ENCODE results near the gene KCNK10. TPM values are rescaled to one million over a fixed set of nuclear protein-coding genes. Genes with fewer than 3 reads are reported as not detected.

KCNK10 gene
- total and polyA plus RNA-seq, 10 donors = 0.03 to 0.13 (median 0.08) TPM; not detected in 6

DNA sequence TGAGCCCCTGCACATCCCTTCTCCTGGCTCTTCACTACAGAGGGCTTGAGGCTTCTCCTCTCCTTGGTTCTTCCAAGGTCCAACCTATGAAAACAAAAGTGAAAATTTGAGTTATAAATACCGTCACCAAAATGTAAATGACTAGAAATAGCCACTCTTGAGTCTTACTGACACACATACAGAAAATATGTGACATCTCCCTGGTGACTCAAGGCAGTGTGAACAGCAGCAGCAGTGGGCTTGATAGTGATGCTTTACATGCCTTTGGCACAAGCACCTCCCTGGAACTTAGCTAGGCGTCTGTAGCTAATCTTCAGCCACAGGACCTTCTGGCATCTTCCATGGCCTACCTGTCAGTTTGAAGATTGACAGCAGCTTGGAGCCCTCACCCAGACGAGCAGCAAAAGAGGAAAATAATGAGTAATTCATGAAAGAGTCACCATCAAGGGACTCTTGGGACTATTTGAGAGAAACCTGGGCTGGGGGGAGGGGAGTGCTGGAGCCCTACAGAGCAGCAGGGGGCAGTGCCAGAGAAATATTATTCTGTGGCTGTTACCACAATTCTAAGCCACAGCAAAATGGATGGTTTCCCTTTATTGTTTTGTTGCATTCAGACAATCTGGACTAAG lies 158.0 kb downstream of the KCNK10 start:
- Histone ChIP-seq H3K27ac (no peak overlapping the region), H3K27me3 (replicated peaks in 1 of 7) (peaks cover 0 to 9% (median 0%) of the 10 kb centered on the region in 7 donors), H3K4me3 (no peak overlapping the region), H3K9me3 (peaks cover 0 to 10% (median 7%) of the 10 kb centered on the region in 8 donors), H3K4me1 (peaks cover 0 to 5% (median 0%) of the 10 kb centered on the region in 6 donors), H3K36me3 (no peaks in the 10 kb centered on the region)
- TF ChIP-seq, protein P1, sequence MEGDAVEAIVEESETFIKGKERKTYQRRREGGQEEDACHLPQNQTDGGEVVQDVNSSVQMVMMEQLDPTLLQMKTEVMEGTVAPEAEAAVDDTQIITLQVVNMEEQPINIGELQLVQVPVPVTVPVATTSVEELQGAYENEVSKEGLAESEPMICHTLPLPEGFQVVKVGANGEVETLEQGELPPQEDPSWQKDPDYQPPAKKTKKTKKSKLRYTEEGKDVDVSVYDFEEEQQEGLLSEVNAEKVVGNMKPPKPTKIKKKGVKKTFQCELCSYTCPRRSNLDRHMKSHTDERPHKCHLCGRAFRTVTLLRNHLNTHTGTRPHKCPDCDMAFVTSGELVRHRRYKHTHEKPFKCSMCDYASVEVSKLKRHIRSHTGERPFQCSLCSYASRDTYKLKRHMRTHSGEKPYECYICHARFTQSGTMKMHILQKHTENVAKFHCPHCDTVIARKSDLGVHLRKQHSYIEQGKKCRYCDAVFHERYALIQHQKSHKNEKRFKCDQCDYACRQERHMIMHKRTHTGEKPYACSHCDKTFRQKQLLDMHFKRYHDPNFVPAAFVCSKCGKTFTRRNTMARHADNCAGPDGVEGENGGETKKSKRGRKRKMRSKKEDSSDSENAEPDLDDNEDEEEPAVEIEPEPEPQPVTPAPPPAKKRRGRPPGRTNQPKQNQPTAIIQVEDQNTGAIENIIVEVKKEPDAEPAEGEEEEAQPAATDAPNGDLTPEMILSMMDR (IDR thresholded peaks at IDR 0.05 in 8 of 11, conservative IDR thresholded peaks at IDR 0.05 in 3 of 11) = no peak
- no peak for TF ChIP-seq POLR2A (IDR thresholded peaks at IDR 0.05)
- no peak for TF ChIP-seq POLR2AphosphoS5 (IDR thresholded peaks at IDR 0.05)
- intact Hi-C loops (cut with DNase I; ENCODE audit: low total_unique reads) = loop anchor here (5.0 to 10.0 kb wide), 2 partner anchors 140 to 218 kb away; no protein-coding TSS in a partner anchor
- no peak for DNase-seq
- WGBS, 5 donors = 42 to 78% (median 61%) methylated on average over 3 of the region's 3 CpGs

- 69 to 85% (median 70%) methylated on average over 4 of the region's 4 CpGs for WGBS, 5 donors
- intact Hi-C loops (cut with DNase I; ENCODE audit: low total_unique reads) = loop anchor here (10.0 kb wide), 1 partner anchor 139 kb away; no protein-coding TSS in a partner anchor
- H3K4me3 ChIP-seq = no peak overlapping the region
- no peak for TF ChIP-seq POLR2AphosphoS5 (IDR thresholded peaks at IDR 0.05)
- no peak for DNase-seq
- peaks cover 0 to 2% (median 0%) of the 10 kb centered on the region in 6 donors for H3K4me1 ChIP-seq
- no peaks in the 10 kb centered on the region for H3K9me3 ChIP-seq
- peaks cover 0 to 10% (median 0%) of the 10 kb centered on the region in 7 donors for H3K27me3 ChIP-seq (replicated peaks in 1 of 7)
- H3K36me3 ChIP-seq = no peaks in the 10 kb centered on the region
- H3K27ac ChIP-seq = no peak overlapping the region
Measured at GRCh38 chr14:88163731-88164255, 159.3 kb downstream of the KCNK10 start.

DNA sequence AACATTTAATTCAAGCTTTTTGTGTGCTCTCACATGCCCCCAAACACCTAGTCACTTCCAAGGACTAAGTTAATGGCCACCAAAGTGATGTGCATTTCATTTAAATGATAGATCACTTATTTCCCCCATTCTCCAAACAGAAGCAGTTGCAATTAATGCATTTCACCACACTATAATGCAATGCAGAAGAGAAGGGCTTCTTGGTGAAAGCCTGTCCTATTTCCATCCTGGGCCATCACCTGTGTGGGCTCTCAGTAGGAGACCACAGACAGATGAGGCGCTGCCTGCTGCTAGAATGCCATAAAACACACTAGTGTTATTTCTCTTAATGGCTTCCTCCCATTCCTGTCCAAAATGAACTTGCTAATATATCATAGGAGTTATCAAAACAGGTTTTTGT lies 166.9 kb downstream of the KCNK10 start:
- no peak for TF ChIP-seq POLR2AphosphoS5 (IDR thresholded peaks at IDR 0.05)
- Histone ChIP-seq H3K27ac (no peak overlapping the region), H3K4me1 (no peaks in the 10 kb centered on the region), H3K27me3 (replicated peaks in 1 of 7) (peaks cover 0 to 10% (median 0%) of the 10 kb centered on the region in 7 donors), H3K36me3 (no peaks in the 10 kb centered on the region), H3K9me3 (no peaks in the 10 kb centered on the region), H3K4me3 (no peak overlapping the region)
- no peak for DNase-seq
- WGBS, 5 donors = 76 to 94% (median 82%) methylated on average over 1 of the region's 1 CpG
- intact Hi-C loops (cut with DNase I; ENCODE audit: low total_unique reads) = no loop called here

- Histone ChIP-seq H3K9me3 (no peaks in the 10 kb centered on the region), H3K36me3 (no peaks in the 10 kb centered on the region), H3K4me3 (no peak overlapping the region), H3K27me3 (replicated peaks in 1 of 7) (peaks cover 0 to under 1% (median 0%) of the 10 kb centered on the region in 7 donors), H3K4me1 (no peaks in the 10 kb centered on the region), H3K27ac (no peak overlapping the region)
- DNase-seq = no peak
- TF ChIP-seq POLR2AphosphoS5 (IDR thresholded peaks at IDR 0.05) (no peak), POLR2A (IDR thresholded peaks at IDR 0.05) (no peak)
- intact Hi-C loops (cut with DNase I; ENCODE audit: low total_unique reads) = no loop called here
- 64 to 80% (median 70%) methylated on average over 6 of the region's 6 CpGs for WGBS, 5 donors
Measured at GRCh38 chr14:88154926-88155325, 168.1 kb downstream of the KCNK10 start.

GRCh38 chr14:88154321-88154720 lies 168.7 kb downstream of the KCNK10 start:
- TF ChIP-seq POLR2AphosphoS5 (IDR thresholded peaks at IDR 0.05) (no peak), POLR2A (IDR thresholded peaks at IDR 0.05) (no peak)
- TF ChIP-seq, protein P1 (IDR thresholded peaks at IDR 0.05 in 8 of 11, conservative IDR thresholded peaks at IDR 0.05 in 3 of 11) = no peak
- Histone ChIP-seq H3K36me3 (no peaks in the 10 kb centered on the region), H3K27ac (no peak overlapping the region), H3K9me3 (no peaks in the 10 kb centered on the region), H3K4me1 (no peaks in the 10 kb centered on the region), H3K4me3 (no peak overlapping the region), H3K27me3 (replicated peaks in 1 of 7) (no peaks in the 10 kb centered on the region)
- DNase-seq = no peak
- WGBS, 5 donors = 90 to 93% (median 92%) methylated on average over 4 of the region's 4 CpGs
- intact Hi-C loops (cut with DNase I; ENCODE audit: low total_unique reads) = no loop called here
